ENCODE measurements around the gene RIC3.

The RIC3 gene

GRCh38 chr11:8090756-8091155, 78.1 kb downstream of the RIC3 start:
- DNase-seq (ENCODE audit: extremely low read depth in 1 of 2, low read depth in 1 of 2): no peak

- DNase-seq (ENCODE audit: extremely low read depth in 1 of 2, low read depth in 1 of 2): no peak
Observed at GRCh38 chr11:8089791-8090510, 78.9 kb downstream of the RIC3 start.

GRCh38 chr11:8087756-8088155, 81.1 kb downstream of the RIC3 start:
- DNase-seq (ENCODE audit: extremely low read depth in 1 of 2, low read depth in 1 of 2): no peak

- no peak for DNase-seq (ENCODE audit: extremely low read depth in 1 of 2, low read depth in 1 of 2)
Observed at GRCh38 chr11:8087185-8087584, 81.6 kb downstream of the RIC3 start.

- DNase-seq (ENCODE audit: extremely low read depth in 1 of 2, low read depth in 1 of 2): no peak
Observed at GRCh38 chr11:8086571-8086970, 82.3 kb downstream of the RIC3 start.

GRCh38 chr11:8086001-8086479, 82.8 kb downstream of the RIC3 start:
- no peak for DNase-seq (ENCODE audit: extremely low read depth in 1 of 2, low read depth in 1 of 2)

- DNase-seq (ENCODE audit: extremely low read depth in 1 of 2, low read depth in 1 of 2): no peak
Observed at GRCh38 chr11:8085011-8085645, 83.7 kb downstream of the RIC3 start.

GRCh38 chr11:8084352-8084751, 84.5 kb downstream of the RIC3 start:
- no peak for DNase-seq (ENCODE audit: extremely low read depth in 1 of 2, low read depth in 1 of 2)

- DNase-seq (ENCODE audit: extremely low read depth in 1 of 2, low read depth in 1 of 2): no peak
Observed at GRCh38 chr11:8083871-8084281, 84.9 kb downstream of the RIC3 start.

GRCh38 chr11:8083088-8083395, 85.8 kb downstream of the RIC3 start:
- DNase-seq (ENCODE audit: extremely low read depth in 1 of 2, low read depth in 1 of 2): no peak

GRCh38 chr11:8082391-8083087, 86.3 kb downstream of the RIC3 start:
- no peak for DNase-seq (ENCODE audit: extremely low read depth in 1 of 2, low read depth in 1 of 2)

- no peak for DNase-seq (ENCODE audit: extremely low read depth in 1 of 2, low read depth in 1 of 2)
Observed at GRCh38 chr11:8081591-8082250, 87.1 kb downstream of the RIC3 start.

- no peak for DNase-seq (ENCODE audit: extremely low read depth in 1 of 2, low read depth in 1 of 2)
Observed at GRCh38 chr11:8080674-8081590, 87.9 kb downstream of the RIC3 start, which contains the start of gene TUB. Gene TUB, plus strand, starts transcription at chr11:8081211. Its CDS starts 300 bp downstream, at chr11:8081511.

- no peak for DNase-seq (ENCODE audit: extremely low read depth in 1 of 2, low read depth in 1 of 2)
Observed at GRCh38 chr11:8080069-8080670, 88.7 kb downstream of the RIC3 start.

- DNase-seq (ENCODE audit: extremely low read depth in 1 of 2, low read depth in 1 of 2): no peak
Observed at GRCh38 chr11:8079111-8079675, 89.6 kb downstream of the RIC3 start.

- no peak for DNase-seq (ENCODE audit: extremely low read depth in 1 of 2, low read depth in 1 of 2)
Observed at GRCh38 chr11:8075119-8075726, 93.6 kb downstream of the RIC3 start.

GRCh38 chr11:8071616-8072581, 96.9 kb downstream of the RIC3 start:
- DNase-seq (ENCODE audit: extremely low read depth in 1 of 2, low read depth in 1 of 2): no peak
